Eye (tissue), 1 donor: Measurements from ENCODE around the gene DDX54.
A peak's percentile ranks its signal among the peaks of the same experiment; 100 is the strongest.
"Not testable (repeated sequence)": the region's sequence is repeated elsewhere in the genome, so short reads cannot be mapped to it uniquely, and the experiment has no call there.

Experiments
- DNase-seq: peaks from one replicate; pipeline ENCODE4 v3.0.0-alpha.2; 2015

DDX54 gene

DNA sequence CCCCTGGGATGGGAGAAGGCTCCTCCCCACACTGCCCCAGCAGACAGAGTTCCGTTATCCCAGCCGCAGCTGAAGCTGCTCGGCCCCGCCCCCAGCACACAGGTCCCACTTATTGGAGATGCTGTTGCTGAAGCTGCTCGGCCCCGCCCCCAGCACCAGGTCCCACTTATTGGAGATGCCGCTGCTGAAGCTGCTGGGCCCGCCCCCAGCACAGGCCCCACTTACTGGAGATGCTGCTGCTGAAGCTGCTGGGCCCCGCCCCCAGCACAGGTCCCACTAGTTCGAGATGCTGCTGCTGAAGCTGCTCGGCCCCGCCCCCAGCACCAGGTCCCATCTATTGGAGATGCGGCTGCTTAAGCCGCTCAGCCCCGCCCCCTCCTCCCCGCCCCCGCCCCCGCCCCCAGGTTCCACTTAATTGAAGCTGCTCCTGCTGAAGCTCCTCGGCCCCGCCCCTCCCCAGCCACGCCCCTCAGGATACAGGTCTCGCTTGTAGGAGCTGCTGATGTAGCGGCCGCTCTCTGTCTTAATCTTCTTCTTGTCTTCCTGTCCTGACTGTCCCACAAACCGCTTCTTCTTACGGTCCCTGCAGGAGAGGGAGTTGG lies 23.8 kb downstream of the DDX54 start:
- peak; percentile 88 for DNase-seq

- DNase-seq: no peak
Observed at GRCh38 chr12:113159937-113160336, 25.3 kb downstream of the DDX54 start.

- DNase-seq: no peak
Observed at GRCh38 chr12:113158439-113159203, 26.7 kb downstream of the DDX54 start.

- DNase-seq: no peak
Observed at GRCh38 chr12:113157218-113157859, 27.9 kb downstream of the DDX54 start.

DNA sequence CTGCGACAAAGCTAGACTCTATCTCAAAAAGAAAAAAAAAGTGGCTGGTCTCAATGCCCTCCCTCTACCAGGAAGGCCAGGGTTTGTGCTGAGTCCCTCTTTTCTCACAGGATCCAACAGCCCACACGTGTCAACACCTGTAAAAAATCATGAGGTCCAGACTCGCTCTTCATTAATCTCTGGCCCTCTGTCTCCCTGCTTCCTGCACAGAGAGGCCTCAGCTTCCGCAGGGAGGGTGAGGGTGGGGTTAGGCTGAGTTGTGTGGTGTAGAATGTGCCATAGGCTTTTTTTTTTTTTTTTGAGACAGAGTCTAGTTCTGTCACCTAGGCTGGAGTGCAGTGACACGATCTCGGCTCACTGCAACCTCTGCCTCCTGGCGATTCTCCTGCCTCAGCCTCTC lies 29.6 kb downstream of the DDX54 start:
- no peak for DNase-seq

- DNase-seq: no peak
Observed at GRCh38 chr12:113155060-113155459, 30.2 kb downstream of the DDX54 start.

- DNase-seq: peak; percentile 69
Observed at GRCh38 chr12:113154351-113154973, 30.8 kb downstream of the DDX54 start.

GRCh38 chr12:113152835-113153814 lies 32.2 kb downstream of the DDX54 start:
- DNase-seq: peak; percentile 82

DNA sequence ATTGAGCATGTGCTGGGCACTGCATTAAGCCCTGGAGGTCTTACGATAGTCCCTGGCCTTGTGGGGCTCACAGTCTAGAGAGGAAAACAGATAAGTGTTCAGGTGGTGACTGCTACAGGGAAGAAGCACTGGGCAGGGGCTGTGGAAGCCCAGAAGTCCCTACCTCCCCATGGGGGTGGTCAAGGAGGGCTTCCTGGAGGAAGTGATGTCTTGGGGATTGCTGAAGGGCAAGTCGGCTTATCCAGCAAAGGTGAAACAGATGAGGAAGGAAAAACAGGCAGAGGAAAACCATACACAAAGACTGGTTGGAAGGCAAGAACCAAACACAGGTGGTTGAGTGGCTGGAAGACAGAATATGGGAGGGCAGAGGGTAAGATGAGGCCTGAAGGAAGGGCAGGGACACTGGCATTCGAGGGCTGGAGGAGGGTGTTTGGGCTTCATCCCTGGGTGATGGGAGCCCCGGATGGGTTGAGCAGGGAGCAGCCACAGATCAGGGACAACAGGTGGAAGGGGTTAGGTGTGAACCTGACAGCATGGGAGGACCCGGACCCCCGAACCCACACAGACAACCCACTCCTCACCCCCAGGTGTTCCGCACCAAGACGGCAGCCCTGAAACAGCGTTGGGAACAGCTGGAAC lies 33.0 kb downstream of the DDX54 start:
- DNase-seq: no peak

DNA sequence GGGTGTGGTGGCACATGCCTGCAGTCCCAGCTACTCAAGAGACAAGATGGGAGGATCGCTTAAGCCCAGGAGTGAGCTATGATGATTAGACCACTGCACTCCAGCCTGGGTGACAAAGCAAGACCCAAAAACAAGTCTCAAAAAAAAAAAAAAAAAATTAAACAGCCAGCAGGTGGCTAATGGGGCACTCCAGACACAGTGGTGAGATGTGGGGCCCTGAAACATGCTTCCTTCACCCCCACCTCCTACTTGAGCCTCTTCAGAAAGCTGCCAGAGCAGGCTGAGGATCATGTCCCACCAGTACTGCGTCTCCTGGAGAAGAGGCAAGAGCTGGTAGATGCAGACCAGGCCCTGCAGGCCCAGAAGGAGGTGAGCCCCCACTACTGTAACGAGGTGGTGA lies 33.6 kb downstream of the DDX54 start:
- no peak for DNase-seq

DNA sequence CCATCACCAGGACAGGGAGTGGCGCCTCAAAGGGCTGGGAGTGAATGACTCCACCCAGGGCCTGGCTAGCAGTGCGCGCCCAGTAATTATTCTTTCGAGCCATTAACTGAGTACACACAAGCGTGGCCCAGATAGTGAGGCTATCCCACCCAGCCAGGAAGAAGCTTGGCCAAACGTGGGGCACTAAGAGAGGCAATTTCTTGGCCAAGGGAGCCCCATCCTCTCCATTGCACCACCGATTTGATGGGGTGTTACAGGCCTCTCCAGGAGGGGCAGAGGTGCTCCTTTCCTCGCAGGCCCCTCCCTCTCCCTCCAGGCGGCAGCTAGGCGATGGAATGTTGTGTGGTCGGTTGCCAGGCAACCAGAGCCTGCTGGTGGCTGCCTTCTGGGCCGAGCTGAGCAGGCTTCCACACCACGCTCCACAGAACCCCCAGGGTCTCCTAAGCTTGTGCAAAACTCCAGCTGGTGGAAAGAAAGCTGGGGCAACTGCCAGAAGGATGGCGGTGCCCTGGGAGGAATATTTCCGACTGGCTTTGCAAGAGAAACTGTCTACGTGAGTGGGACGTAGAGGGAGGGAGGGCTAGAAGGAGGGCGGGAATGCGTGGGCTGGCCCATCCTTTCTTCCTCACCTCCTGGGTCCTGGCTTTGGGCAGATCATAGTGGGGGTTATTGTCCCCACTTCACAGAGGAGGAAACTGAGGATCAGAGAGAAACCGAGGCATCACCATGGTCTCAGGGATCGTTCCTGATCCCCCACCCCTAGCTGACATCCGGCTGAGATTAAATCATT lies 35.7 kb downstream of the DDX54 start, which contains the start of gene CFAP73:
Gene CFAP73 (plus strand): TSS at position 364 of the 790 bp plus-strand sequence. CDS start 134 bp downstream, at position 498.
- peak; percentile 95 for DNase-seq

- no peak for DNase-seq
Observed at GRCh38 chr12:113146999-113147398, 38.3 kb downstream of the DDX54 start.

DNA sequence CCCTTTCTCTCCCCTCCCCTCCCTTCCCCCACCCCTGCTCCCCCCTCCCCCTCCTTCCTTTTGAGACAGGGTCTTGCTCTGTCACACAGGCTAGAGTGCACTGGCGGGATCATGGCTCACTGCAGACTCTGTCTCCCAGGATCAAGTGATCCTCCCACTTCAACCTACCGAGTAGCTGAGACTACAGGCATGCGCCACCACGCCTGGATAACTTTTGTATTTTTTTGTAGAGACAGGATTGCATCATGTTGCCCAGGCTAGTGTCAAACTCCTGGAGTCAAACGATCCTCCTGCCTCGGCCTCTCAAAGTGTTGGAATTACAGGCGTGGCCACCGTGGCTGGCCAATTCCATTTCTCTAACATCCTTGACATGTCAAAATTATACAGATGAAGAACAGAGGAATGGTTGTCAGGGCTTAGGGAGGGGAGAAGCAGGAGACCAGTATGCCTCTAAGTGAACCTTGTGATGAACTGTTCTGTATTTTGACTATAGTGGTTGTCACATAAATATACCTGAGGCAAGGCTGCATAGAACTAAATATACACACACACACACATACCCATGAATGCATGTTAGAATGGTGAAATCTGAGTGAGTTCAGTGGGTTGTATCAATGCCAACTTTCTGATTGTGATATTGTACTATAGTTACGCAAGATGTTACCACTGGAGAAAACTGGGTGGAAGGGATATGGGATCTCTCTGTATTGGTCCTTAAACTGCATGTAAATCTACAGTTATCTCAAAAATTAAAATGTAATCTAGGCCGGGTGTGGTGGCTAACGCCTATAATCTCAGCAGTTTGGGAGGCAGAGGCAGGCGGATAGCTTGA lies 39.3 kb downstream of the DDX54 start:
- DNase-seq: no peak

DNA sequence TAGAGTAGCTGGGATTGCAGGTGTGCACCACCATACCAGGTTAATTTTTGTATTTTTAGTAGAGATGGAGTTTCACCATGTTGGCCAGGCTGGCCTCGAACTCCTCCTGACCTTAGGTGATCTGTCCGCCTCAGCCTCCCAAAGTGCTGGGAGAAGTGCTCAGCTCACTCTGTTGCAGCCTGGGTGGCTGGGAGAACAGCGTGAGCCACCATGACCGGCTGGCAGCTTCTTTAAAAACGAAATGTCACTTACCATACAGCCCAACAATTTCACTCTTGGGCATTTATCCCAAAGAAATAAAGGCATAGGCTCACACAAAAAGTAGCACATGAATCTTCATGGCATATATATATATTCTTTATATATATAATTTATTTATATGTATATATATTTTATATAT lies 40.5 kb downstream of the DDX54 start:
- DNase-seq: no peak

GRCh38 chr12:113143959-113144358 lies 41.3 kb downstream of the DDX54 start:
- no peak for DNase-seq

GRCh38 chr12:113142886-113143332 lies 42.4 kb downstream of the DDX54 start:
- DNase-seq: no peak

DNA sequence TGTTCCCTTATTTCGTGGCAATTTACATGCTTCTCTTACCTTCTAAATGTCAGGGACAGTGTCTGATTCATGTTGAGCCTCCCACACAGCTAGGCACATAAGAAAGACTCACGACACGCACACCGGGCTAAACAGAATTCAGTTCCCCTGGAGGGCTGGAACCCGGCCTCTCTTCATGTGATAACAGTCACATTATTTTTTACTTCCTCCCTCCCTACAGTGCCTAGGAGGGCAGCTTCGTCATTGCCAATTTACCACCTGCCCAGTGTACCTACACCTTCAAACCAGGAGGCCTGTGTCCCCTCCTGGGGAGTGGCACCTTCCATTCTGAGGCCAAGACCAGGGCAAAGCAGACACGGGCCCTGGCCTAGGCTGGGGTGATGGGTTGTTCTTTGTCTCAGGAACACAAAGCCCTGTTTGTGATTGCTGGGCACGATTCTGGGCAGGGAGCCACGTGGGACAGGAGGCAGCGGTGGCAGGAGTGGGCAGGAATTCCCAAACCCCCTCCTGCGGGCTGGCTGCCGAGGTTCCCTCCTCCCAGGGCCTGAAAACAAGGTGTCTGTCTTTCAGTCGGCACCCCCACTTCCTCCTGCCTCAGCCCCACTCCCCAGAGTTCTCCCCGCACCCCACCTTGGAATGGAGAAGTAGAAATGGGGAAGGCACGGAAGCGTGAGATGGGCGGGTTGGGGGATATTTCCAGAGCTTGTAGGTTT lies 42.9 kb downstream of the DDX54 start:
- DNase-seq: no peak

DNA sequence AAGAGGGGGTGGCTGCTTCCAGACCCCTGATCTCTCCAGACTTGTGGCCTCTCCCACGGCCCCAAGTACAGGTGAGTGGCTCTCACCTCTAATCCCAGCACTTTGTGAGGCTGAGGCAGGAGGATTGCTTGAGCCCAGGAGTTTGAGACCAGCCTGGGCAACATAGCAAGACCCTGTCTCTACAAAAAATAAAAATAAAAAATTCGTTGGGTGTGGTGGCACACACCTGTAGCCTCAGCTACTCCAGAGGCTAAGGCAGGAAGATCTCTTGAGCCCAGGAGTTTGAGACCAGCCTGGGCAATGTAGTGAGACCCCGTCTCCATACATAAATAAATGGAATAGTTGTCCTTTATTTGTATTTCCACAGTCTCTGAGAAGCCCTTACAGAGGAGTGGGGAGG lies 43.6 kb downstream of the DDX54 start:
- DNase-seq: not testable (repeated sequence)

GRCh38 chr12:113140706-113141105 lies 44.6 kb downstream of the DDX54 start:
- no peak for DNase-seq
